IMR-90 (cell line): ENCODE measurements around the gene TFAP2E. TPM values are rescaled to one million over a fixed set of nuclear protein-coding genes. Genes with fewer than 3 reads are reported as not detected.

Experiments used
- ATAC-seq: fragments of 200-7000 bp; cut with Tn5 transposase; 2 replicates; pipeline ENCODE4 v1.9.1; 2020; ENCODE audit warnings: low read depth, mild to moderate bottlenecking, moderate library complexity
- BruUV-seq: library from RNA; stranded (reverse); fragments of 400-500 nt; replicated peaks from 2 replicates; lab custom pipeline; 2021; lab: Mats Ljungman, UMichigan
- CTCF ChIA-PET: fragments of 300-600 bp; formaldehyde crosslinking; extraction: SDS; loops from one replicate; lab custom pipeline; 2021; ENCODE audit warnings: antibody characterized with exemption; lab: Yijun Ruan, JAX
- POLR2A ChIA-PET: fragments of 300-600 bp; sonication (Branson Sonifier 250); formaldehyde crosslinking; loops from one replicate; lab custom pipeline; 2022; ENCODE audit warnings: antibody characterized with exemption; ENCODE audit not compliant: unreplicated experiment; lab: Charles Lee
- DNase-seq: peaks from one replicate; pipeline ENCODE4 v3.0.0; 2013
- H2AFZ ChIP-seq: replicated peaks from 2 replicates; pipeline ENCODE3; 2013; ENCODE audit warnings: low read length, mild to moderate bottlenecking; ENCODE audit not compliant: poor library complexity
- H2AK5ac ChIP-seq: 2 replicates; pipeline ENCODE4 v1.6.1; 2013; ENCODE audit warnings: low read depth, low read length, inconsistent platforms
- H2AK9ac ChIP-seq: replicated peaks from 2 replicates; pipeline ENCODE3; 2013; ENCODE audit warnings: mild to moderate bottlenecking, low read depth, low read length, moderate library complexity; ENCODE audit not compliant: poor library complexity
- H2BK120ac ChIP-seq: 2 replicates; pipeline ENCODE4 v1.6.1; 2013; ENCODE audit warnings: low read depth, low read length, inconsistent platforms
- H2BK15ac ChIP-seq: 3 replicates; pipeline ENCODE4 v1.6.1; 2013; ENCODE audit warnings: low read depth, low read length, inconsistent platforms
- H2BK20ac ChIP-seq: 2 replicates; pipeline ENCODE4 v1.6.1; 2013; ENCODE audit warnings: low read depth, mild to moderate bottlenecking, inconsistent platforms, low read length, moderate library complexity
- H2BK5ac ChIP-seq: 2 replicates; pipeline ENCODE4 v1.6.1; 2013; ENCODE audit warnings: mild to moderate bottlenecking, low read depth, low read length, inconsistent platforms; ENCODE audit not compliant: poor library complexity, severe bottlenecking
- H3K14ac ChIP-seq: replicated peaks from 2 replicates; pipeline ENCODE4 v1.6.1; 2013; ENCODE audit warnings: low read depth, low read length, inconsistent platforms
- H3K18ac ChIP-seq: 2 replicates; pipeline ENCODE4 v1.6.1; 2013; ENCODE audit warnings: low read depth, low read length, control low read depth
- H3K23ac ChIP-seq: 2 replicates; pipeline ENCODE4 v1.6.1; 2013; ENCODE audit warnings: low read depth, low read length, inconsistent platforms
- H3K27ac ChIP-seq: 2 replicates; pipeline ENCODE4 v1.5.1; 2013; ENCODE audit warnings: mild to moderate bottlenecking, control low read depth, low read length; ENCODE audit not compliant: insufficient read depth
- H3K27me3 ChIP-seq: 2 replicates; pipeline ENCODE4 v1.6.1; 2013; ENCODE audit warnings: low read length; ENCODE audit not compliant: control insufficient read depth, insufficient read depth
- H3K36me3 ChIP-seq: 2 replicates; pipeline ENCODE4 v1.6.1; 2013; ENCODE audit warnings: low read length, mixed read lengths; ENCODE audit not compliant: control insufficient read depth, insufficient read depth
- H3K4ac ChIP-seq: 2 replicates; pipeline ENCODE4 v1.6.1; 2013; ENCODE audit warnings: low read depth, low read length, inconsistent platforms
- H3K4me1 ChIP-seq: 2 replicates; pipeline ENCODE4 v1.6.1; 2013; ENCODE audit warnings: low read length, mixed read lengths; ENCODE audit not compliant: control insufficient read depth, insufficient read depth
- H3K4me2 ChIP-seq: 2 replicates; pipeline ENCODE4 v1.6.1; 2013; ENCODE audit warnings: low read depth, mild to moderate bottlenecking, control low read depth, low read length, moderate library complexity
- H3K4me3 ChIP-seq: 2 replicates; pipeline ENCODE4 v1.5.1; 2013; ENCODE audit warnings: low read depth, mild to moderate bottlenecking, control low read depth, low read length, moderate library complexity; ENCODE audit not compliant: insufficient read depth
- H3K56ac ChIP-seq: 2 replicates; pipeline ENCODE4 v1.6.1; 2013; ENCODE audit warnings: low read length, inconsistent platforms; ENCODE audit not compliant: insufficient read depth; ENCODE audit errors: extremely low read depth
- H3K79me1 ChIP-seq, 2 experiments: 2 replicates each; pipeline ENCODE4 v1.6.1; 2013; ENCODE audit warnings: low read length in 2 of 2, inconsistent platforms in 1 of 2, low read depth in 1 of 2
- H3K9ac ChIP-seq: 2 replicates; pipeline ENCODE4 v1.6.1; 2013; ENCODE audit warnings: low read depth, low read length, control low read depth
- H3K9me1 ChIP-seq: 2 replicates; pipeline ENCODE4 v1.6.1; 2013; ENCODE audit warnings: low read length, inconsistent platforms; ENCODE audit not compliant: insufficient read depth
- H3K9me3 ChIP-seq: 2 replicates; pipeline ENCODE4 v1.6.1; 2013; ENCODE audit warnings: low read length; ENCODE audit not compliant: control insufficient read depth, insufficient read depth
- H4K20me1 ChIP-seq: 2 replicates; pipeline ENCODE4 v1.6.1; 2013; ENCODE audit warnings: low read length, inconsistent platforms; ENCODE audit not compliant: insufficient read depth
- H4K5ac ChIP-seq: 2 replicates; pipeline ENCODE4 v1.6.1; 2013; ENCODE audit warnings: mild to moderate bottlenecking, low read depth, low read length, control low read depth
- H4K8ac ChIP-seq, 2 experiments: 2 replicates each; pipeline ENCODE4 v1.6.1; 2013; ENCODE audit warnings: low read depth in 2 of 2, low read length in 2 of 2, control low read depth in 1 of 2, inconsistent platforms in 1 of 2
- H4K91ac ChIP-seq: 2 replicates; pipeline ENCODE4 v1.6.1; 2013; ENCODE audit warnings: low read depth, low read length, inconsistent platforms; ENCODE audit not compliant: insufficient read depth
- CEBPB ChIP-seq: IDR thresholded peaks from 2 replicates; pipeline ENCODE4 v1.6.1; 2012; ENCODE audit warnings: low read depth, low read length, improper control_type of control experiment
- CHD1 ChIP-seq: IDR thresholded peaks from 2 replicates; pipeline ENCODE4 v1.6.1; 2012; ENCODE audit warnings: low read depth, low read length, improper control_type of control experiment
- FOS ChIP-seq: fragments of 150-350 bp; IDR thresholded peaks from 2 replicates; pipeline ENCODE4 v1.6.1; 2016; ENCODE audit warnings: low read depth, low read length
- MAZ ChIP-seq: IDR thresholded peaks from 2 replicates; pipeline ENCODE4 v1.6.1; 2012; ENCODE audit warnings: low read depth, mild to moderate bottlenecking, low read length, improper control_type of control experiment, moderate library complexity, borderline replicate concordance
- RAD21 ChIP-seq: IDR thresholded peaks from 2 replicates; pipeline ENCODE4 v1.6.1; 2012; ENCODE audit warnings: low read length, improper control_type of control experiment
- RCOR1 ChIP-seq: IDR thresholded peaks from 2 replicates; pipeline ENCODE4 v1.6.1; 2012; ENCODE audit warnings: mild to moderate bottlenecking, low read length, improper control_type of control experiment; ENCODE audit not compliant: insufficient replicate concordance
- SMC3 ChIP-seq: fragments of 150-350 bp; IDR thresholded peaks from 2 replicates; pipeline ENCODE4 v1.6.1; 2016; ENCODE audit warnings: low read depth, mild to moderate bottlenecking, antibody characterized with exemption, low read length, moderate library complexity
- WGBS, 2 experiments: methylation state at CpG; one replicate each; pipeline versions ENCODE4 v1.1.5 to v1.1.7; 2013; ENCODE audit warnings: missing lambda C conversion rate in 2 of 2; ENCODE audit not compliant: insufficient read length in 1 of 2; ENCODE audit errors: extremely low coverage in 2 of 2; 5-methylcytosine and 5-hydroxymethylcytosine counted together
- dilution Hi-C: fragments of 300-500 bp; cut with HindIII; formaldehyde crosslinking; loops from one replicate; pipeline ENCODE4 v1.14.3; 2018; ENCODE audit warnings: low sequenced_read_pairs; ENCODE audit not compliant: unreplicated experiment
- in situ Hi-C: fragments of 300-500 bp; cut with MboI; formaldehyde crosslinking; loops from 3 replicates; pipeline ENCODE4 v1.14.3; 2019; ENCODE audit warnings: low sequenced_read_pairs, inconsistent platforms, mixed read lengths
- intact Hi-C: fragments of 100-400 bp; cut with micrococcal nuclease; formaldehyde crosslinking; loops from 2 replicates; pipeline ENCODE4 v1.10.0; 2022
- polyA plus RNA-seq, 3 experiments: library from polyadenylated mRNA; depleted of rRNA; stranded (reverse); fragments of >200 nt; gene quantifications; 2 replicates each; pipeline ENCODE4 v1.2.3, GENCODE V29; 2012; ENCODE audit warnings: low replicate concordance in 1 of 3
- total RNA-seq: library from RNA; depleted of rRNA; stranded (reverse); fragments of >200 nt; gene quantifications from 2 replicates; pipeline ENCODE4 v1.2.3, GENCODE V29; 2012
- TF ChIP-seq, protein P1 (sequence below): conservative IDR thresholded peaks from 2 replicates; pipeline ENCODE4 v1.5.1; 2012; ENCODE audit warnings: mild to moderate bottlenecking, low read depth, low read length, improper control_type of control experiment

TFAP2E gene
- total and polyA plus RNA-seq, 2 of the 4 experiments (the other 2 are of a cell fraction), result under 0.01 to 0.19 TPM

GRCh38 chr1:35558374-35559316 is 14.5 kb upstream of the TFAP2E start:
- WGBS, 2 experiments, result 52% methylated on average over 6 of the region's 26 CpGs; no CpG with 5 or more reads in 1 of the 2 experiments

More at GRCh38 chr1:35558374-35559316, 14.5 kb upstream of the TFAP2E start:
- ChIA-PET POLR2A (no interaction called here), CTCF (interaction anchor here (0.6 to 1.0 kb wide), 2 partner anchors 107 to 356 kb away, joined by 3 to 4 read pairs; no protein-coding TSS in a partner anchor)
- peaks cover 6% of the 10 kb centered on the region for H3K9me1 ChIP-seq
- peaks cover 10% of the 10 kb centered on the region for H3K4me1 ChIP-seq
- H3K9me3 ChIP-seq, result no peaks in the 10 kb centered on the region
- peaks cover 12 to 60% of the 10 kb centered on the region in 2 experiments for H3K79me1 ChIP-seq
- peak overlapping the region; percentile 100 for H2AFZ ChIP-seq
- no peak overlapping the region for H2BK20ac ChIP-seq
- peaks cover 23% of the 10 kb centered on the region for H3K36me3 ChIP-seq
- H4K8ac ChIP-seq, result peak overlapping the region; percentile 72 to 86; a peak in 2 of 4 replicates
- in situ Hi-C loops (no loop called here), intact Hi-C loops (loop anchor here (1.0 kb wide), 1 partner anchor 107 kb away; no protein-coding TSS in a partner anchor), dilution Hi-C loops (no loop called here)
- BruUV-seq, result no TSS peak
- H3K4me3 ChIP-seq, result peak overlapping the region; percentile 79
- H3K9ac ChIP-seq, result peak overlapping the region; percentile 93
- peaks cover 36% of the 10 kb centered on the region for H4K20me1 ChIP-seq
- no peak overlapping the region for H4K5ac ChIP-seq
- H3K4me2 ChIP-seq, result peak overlapping the region; percentile 96
- H3K4ac ChIP-seq, result peak overlapping the region; percentile 95
- no peak overlapping the region; the same call in 1 of the 2 replicates for H3K27ac ChIP-seq
- peak overlapping the region; percentile 95 for H2AK9ac ChIP-seq
- peak overlapping the region; percentile 97 for H3K14ac ChIP-seq
- H2BK15ac ChIP-seq, result no peak overlapping the region
- peak overlapping the region; percentile 57 for H3K56ac ChIP-seq
- TF ChIP-seq MAZ (peak; percentile 23; the same call in 1 of the 2 replicates), SMC3 (no peak), FOS (no peak), RCOR1 (no peak), CHD1 (no peak), CEBPB (no peak), RAD21 (0 out of 2 replicates have a peak, but pooled peaks have one; percentile 8)
- TF ChIP-seq, protein P1, sequence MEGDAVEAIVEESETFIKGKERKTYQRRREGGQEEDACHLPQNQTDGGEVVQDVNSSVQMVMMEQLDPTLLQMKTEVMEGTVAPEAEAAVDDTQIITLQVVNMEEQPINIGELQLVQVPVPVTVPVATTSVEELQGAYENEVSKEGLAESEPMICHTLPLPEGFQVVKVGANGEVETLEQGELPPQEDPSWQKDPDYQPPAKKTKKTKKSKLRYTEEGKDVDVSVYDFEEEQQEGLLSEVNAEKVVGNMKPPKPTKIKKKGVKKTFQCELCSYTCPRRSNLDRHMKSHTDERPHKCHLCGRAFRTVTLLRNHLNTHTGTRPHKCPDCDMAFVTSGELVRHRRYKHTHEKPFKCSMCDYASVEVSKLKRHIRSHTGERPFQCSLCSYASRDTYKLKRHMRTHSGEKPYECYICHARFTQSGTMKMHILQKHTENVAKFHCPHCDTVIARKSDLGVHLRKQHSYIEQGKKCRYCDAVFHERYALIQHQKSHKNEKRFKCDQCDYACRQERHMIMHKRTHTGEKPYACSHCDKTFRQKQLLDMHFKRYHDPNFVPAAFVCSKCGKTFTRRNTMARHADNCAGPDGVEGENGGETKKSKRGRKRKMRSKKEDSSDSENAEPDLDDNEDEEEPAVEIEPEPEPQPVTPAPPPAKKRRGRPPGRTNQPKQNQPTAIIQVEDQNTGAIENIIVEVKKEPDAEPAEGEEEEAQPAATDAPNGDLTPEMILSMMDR, result 0 out of 2 replicates have a peak, but pooled peaks have one; percentile 10
- no peak overlapping the region for H2BK5ac ChIP-seq
- H4K91ac ChIP-seq, result peak overlapping the region; percentile 25; the same call in 1 of the 2 replicates
- no peak for DNase-seq
- H2AK5ac ChIP-seq, result peak overlapping the region; percentile 99; the same call in 1 of the 2 replicates
- no peak overlapping the region for H2BK120ac ChIP-seq
- H3K23ac ChIP-seq, result peak overlapping the region; percentile 64
- H3K18ac ChIP-seq, result no peak overlapping the region
- H3K27me3 ChIP-seq, result no peaks in the 10 kb centered on the region
- ATAC-seq, result no peak
